Natural killer cell (primary cell): ENCODE results near the gene ARMH3. TPM values are rescaled to one million over a fixed set of nuclear protein-coding genes. Genes with fewer than 3 reads are reported as not detected.

ENCODE experiments used
- ATAC-seq, 3 donors: fragments of 150-1000 bp in 2 of 3; fragments of 200-7000 bp in 1 of 3; cut with Tn5 transposase; 1 replicate in 1 of 3; 2 replicates in 2 of 3; pipeline ENCODE4 v1.10.0; 2021; ENCODE audit warnings: mild to moderate bottlenecking in 2 of 3, moderate library complexity in 2 of 3
- DNase-seq, 2 donors: peaks; one replicate each; pipeline versions ENCODE4 v3.0.0 to v3.0.0-alpha.2; 2013 to 2021; ENCODE audit warnings: mixed read lengths in 1 of 2
- H3K27ac ChIP-seq: one replicate; pipeline ENCODE4 v1.5.1; 2013; ENCODE audit warnings: mild to moderate bottlenecking, low read length
- H3K27me3 ChIP-seq: one replicate; pipeline ENCODE4 v1.6.1; 2013; ENCODE audit warnings: low read length; ENCODE audit not compliant: control insufficient read depth, insufficient read depth
- H3K36me3 ChIP-seq: one replicate; pipeline ENCODE4 v1.6.1; 2013; ENCODE audit warnings: low read length; ENCODE audit not compliant: control insufficient read depth, insufficient read depth
- H3K4me1 ChIP-seq: one replicate; pipeline ENCODE4 v1.6.1; 2013; ENCODE audit warnings: low read length; ENCODE audit not compliant: control insufficient read depth, insufficient read depth
- H3K4me3 ChIP-seq: one replicate; pipeline ENCODE4 v1.5.1; 2013; ENCODE audit warnings: low read length
- H3K9me3 ChIP-seq: one replicate; pipeline ENCODE4 v1.6.1; 2013; ENCODE audit warnings: low read length; ENCODE audit not compliant: control insufficient read depth, insufficient read depth
- H3K27ac Mint-ChIP-seq, 2 donors: one replicate each; pipeline ENCODE4 v1.8.0; 2022; ENCODE audit warnings: mild to moderate bottlenecking in 2 of 2, mixed read lengths in 2 of 2, moderate library complexity in 1 of 2
- H3K27me3 Mint-ChIP-seq, 2 donors: one replicate each; pipeline ENCODE4 v1.8.0; 2022; ENCODE audit warnings: low read depth in 2 of 2, mixed read lengths in 2 of 2
- H3K36me3 Mint-ChIP-seq: one replicate; pipeline ENCODE4 v1.8.0; 2022; ENCODE audit warnings: mixed read lengths
- H3K4me1 Mint-ChIP-seq, 2 donors: one replicate each; pipeline ENCODE4 v1.8.0; 2022; ENCODE audit warnings: mixed read lengths in 2 of 2
- H3K4me3 Mint-ChIP-seq: one replicate; pipeline ENCODE4 v1.8.0; 2022; ENCODE audit warnings: mild to moderate bottlenecking, moderate library complexity, mixed read lengths
- H3K9me3 Mint-ChIP-seq, 2 donors: one replicate each; pipeline ENCODE4 v1.8.0; 2022; ENCODE audit warnings: mixed read lengths in 2 of 2
- WGBS: methylation state at CpG from one replicate; pipeline ENCODE4 v1.1.7; 2013; ENCODE audit warnings: missing lambda C conversion rate; ENCODE audit not compliant: insufficient coverage; 5-methylcytosine and 5-hydroxymethylcytosine counted together
- intact Hi-C: fragments of 100-400 bp; cut with micrococcal nuclease; formaldehyde crosslinking; loops from one replicate; pipeline ENCODE4 v1.14.2; 2022
- total RNA-seq, 4 donors: library from RNA; stranded (reverse); fragments of 120-200 nt in 1 of 4; gene quantifications; one replicate each; pipeline versions ENCODE4 v1.2.3 to v1.2.4, GENCODE V29; 2013 to 2022
- TF ChIP-seq, protein P1 (sequence below): fragments of 200-600 bp; IDR thresholded peaks from one replicate; pipeline ENCODE4 v1.8.0; 2022; ENCODE audit warnings: antibody characterized with exemption

ARMH3 gene
- total RNA-seq, 3 donors from 2014 or later (not counting 1 experiment from before 2014, with no cell fraction given): 29.9 to 38.9 (median 35.4) TPM

GRCh38 chr10:101922846-101923245, 133.1 kb downstream of the ARMH3 start:
- H3K27me3 ChIP-seq: no peaks in the 10 kb centered on the region
- no peaks in the 10 kb centered on the region for H3K36me3 Mint-ChIP-seq
- no peak overlapping the region for H3K27ac Mint-ChIP-seq
- no peak overlapping the region for H3K27ac ChIP-seq
- no peaks in the 10 kb centered on the region for H3K4me1 ChIP-seq
- intact Hi-C loops: no loop called here
- no peak overlapping the region for H3K4me3 Mint-ChIP-seq
- no peaks in the 10 kb centered on the region for H3K27me3 Mint-ChIP-seq
- H3K9me3 ChIP-seq: no peaks in the 10 kb centered on the region
- H3K4me3 ChIP-seq: no peak overlapping the region
- ATAC-seq: no peak
- no peak for DNase-seq
- H3K4me1 Mint-ChIP-seq: peaks cover 10 to 13% of the 10 kb centered on the region in 2 donors
- 80% methylated on average over 1 of the region's 2 CpGs for WGBS
- H3K9me3 Mint-ChIP-seq: no peaks in the 10 kb centered on the region
- peaks cover 2% of the 10 kb centered on the region for H3K36me3 ChIP-seq
- TF ChIP-seq, protein P1, sequence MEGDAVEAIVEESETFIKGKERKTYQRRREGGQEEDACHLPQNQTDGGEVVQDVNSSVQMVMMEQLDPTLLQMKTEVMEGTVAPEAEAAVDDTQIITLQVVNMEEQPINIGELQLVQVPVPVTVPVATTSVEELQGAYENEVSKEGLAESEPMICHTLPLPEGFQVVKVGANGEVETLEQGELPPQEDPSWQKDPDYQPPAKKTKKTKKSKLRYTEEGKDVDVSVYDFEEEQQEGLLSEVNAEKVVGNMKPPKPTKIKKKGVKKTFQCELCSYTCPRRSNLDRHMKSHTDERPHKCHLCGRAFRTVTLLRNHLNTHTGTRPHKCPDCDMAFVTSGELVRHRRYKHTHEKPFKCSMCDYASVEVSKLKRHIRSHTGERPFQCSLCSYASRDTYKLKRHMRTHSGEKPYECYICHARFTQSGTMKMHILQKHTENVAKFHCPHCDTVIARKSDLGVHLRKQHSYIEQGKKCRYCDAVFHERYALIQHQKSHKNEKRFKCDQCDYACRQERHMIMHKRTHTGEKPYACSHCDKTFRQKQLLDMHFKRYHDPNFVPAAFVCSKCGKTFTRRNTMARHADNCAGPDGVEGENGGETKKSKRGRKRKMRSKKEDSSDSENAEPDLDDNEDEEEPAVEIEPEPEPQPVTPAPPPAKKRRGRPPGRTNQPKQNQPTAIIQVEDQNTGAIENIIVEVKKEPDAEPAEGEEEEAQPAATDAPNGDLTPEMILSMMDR: no peak

DNA sequence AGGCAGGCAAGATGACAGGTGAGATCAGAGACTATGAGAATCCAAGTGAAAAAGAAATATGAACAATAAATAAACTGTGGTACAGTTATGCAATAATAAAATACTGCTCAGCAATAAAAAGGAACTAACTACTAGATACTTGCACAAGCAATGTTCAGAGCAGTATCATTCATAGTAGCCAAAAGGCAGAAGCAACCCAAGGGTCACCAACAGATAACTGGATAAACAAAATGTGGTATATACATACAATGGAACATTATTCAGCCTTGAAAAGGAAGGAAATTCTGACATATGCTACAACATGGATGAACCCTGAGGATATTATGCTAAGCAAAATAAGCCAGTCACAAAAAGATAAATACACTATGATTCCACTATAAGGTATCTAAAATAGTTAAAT, 135.4 kb downstream of the ARMH3 start:
- no peaks in the 10 kb centered on the region for H3K36me3 Mint-ChIP-seq
- H3K27ac Mint-ChIP-seq: no peak overlapping the region
- no peak overlapping the region for H3K27ac ChIP-seq
- intact Hi-C loops: no loop called here
- TF ChIP-seq, protein P1: no peak
- H3K27me3 ChIP-seq: no peaks in the 10 kb centered on the region
- H3K36me3 ChIP-seq: no peaks in the 10 kb centered on the region
- H3K4me1 ChIP-seq: no peaks in the 10 kb centered on the region
- DNase-seq (no peak), ATAC-seq (no peak)
- H3K4me3 Mint-ChIP-seq: no peak overlapping the region
- no peak overlapping the region for H3K4me3 ChIP-seq
- H3K9me3 ChIP-seq: no peaks in the 10 kb centered on the region
- H3K9me3 Mint-ChIP-seq: no peaks in the 10 kb centered on the region
- H3K27me3 Mint-ChIP-seq: no peaks in the 10 kb centered on the region
- H3K4me1 Mint-ChIP-seq: peaks cover 10 to 20% of the 10 kb centered on the region in 2 donors

DNA sequence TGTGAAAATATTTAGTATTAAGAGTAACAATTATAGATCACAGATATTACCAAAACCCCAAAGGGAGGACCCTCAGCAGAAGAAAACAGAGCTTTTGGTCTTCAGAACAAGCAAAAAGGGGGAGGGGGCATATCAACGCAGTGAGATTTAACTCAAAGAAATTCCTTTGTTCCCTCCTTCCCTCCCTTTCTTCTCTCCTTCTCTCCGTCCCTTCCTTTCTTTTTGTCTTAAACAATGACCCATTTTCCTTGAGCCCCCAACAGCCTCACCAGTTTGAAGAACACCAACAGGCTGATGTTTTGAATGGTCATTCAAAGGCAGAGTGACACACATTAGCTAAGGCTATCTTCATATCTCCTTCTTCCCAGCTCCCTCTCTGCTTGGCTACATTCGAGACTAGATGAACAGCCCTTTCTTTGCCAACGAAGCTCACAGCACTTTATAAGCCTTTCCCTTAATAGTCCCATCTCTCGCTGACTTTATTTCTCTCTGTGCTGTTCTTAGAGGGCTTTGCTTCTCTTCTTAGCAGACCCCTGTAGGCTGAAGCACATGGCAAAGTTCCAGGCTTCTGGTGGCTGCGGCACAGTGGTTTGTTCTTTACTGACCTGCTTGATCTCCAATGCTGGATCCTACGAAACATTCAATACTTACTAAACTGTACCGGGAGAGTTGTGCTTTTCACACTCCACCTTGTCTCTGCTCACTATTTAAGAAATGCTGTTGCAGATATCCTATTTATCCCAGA, 136.8 kb downstream of the ARMH3 start:
- 99% methylated on average over 8 of the region's 8 CpGs for WGBS
- no peaks in the 10 kb centered on the region for H3K27me3 Mint-ChIP-seq
- H3K27ac Mint-ChIP-seq: no peak overlapping the region
- H3K27me3 ChIP-seq: no peaks in the 10 kb centered on the region
- no peak for ATAC-seq
- H3K36me3 Mint-ChIP-seq: no peaks in the 10 kb centered on the region
- no peaks in the 10 kb centered on the region for H3K9me3 ChIP-seq
- peaks cover 17 to 20% of the 10 kb centered on the region in 2 donors for H3K4me1 Mint-ChIP-seq
- intact Hi-C loops: no loop called here
- TF ChIP-seq, protein P1: no peak
- no peaks in the 10 kb centered on the region for H3K4me1 ChIP-seq
- H3K4me3 Mint-ChIP-seq: no peak overlapping the region
- H3K36me3 ChIP-seq: no peaks in the 10 kb centered on the region
- H3K9me3 Mint-ChIP-seq: no peaks in the 10 kb centered on the region
- no peak overlapping the region for H3K27ac ChIP-seq
- H3K4me3 ChIP-seq: no peak overlapping the region
- DNase-seq: no peak
